Sigmoid colon (tissue), 4 donors: Measurements from ENCODE around the gene DEF6.

Experiments
- CTCF ChIP-seq, 4 experiments: fragments of 450-650 bp in 3 of 4; fragments of 200-600 bp in 1 of 4; IDR thresholded peaks; one replicate each; pipeline ENCODE4 v1.5.1; 2016 to 2019; ENCODE audit warnings: antibody characterized with exemption in 4 of 4, mild to moderate bottlenecking in 3 of 4, moderate library complexity in 2 of 4
- EP300 ChIP-seq, 4 donors: sonication (generic); formaldehyde crosslinking; IDR thresholded peaks; one replicate each; pipeline ENCODE4 v1.6.1; 2017; ENCODE audit warnings: antibody characterized with exemption in 4 of 4

- TF ChIP-seq EP300 (IDR thresholded peaks at IDR 0.05) (no peak), CTCF (IDR thresholded peaks at IDR 0.05) (no peak)
Measured at GRCh38 chr6:35310265-35310831, 12.7 kb downstream of the DEF6 start.
